GM18519 (cell line): ENCODE data around the gene WRAP53.

ENCODE experiments used
- ATAC-seq: cut with Tn5 transposase; IDR thresholded peaks from one replicate; pipeline ENCODE4 v1.9.1; 2021; ENCODE audit warnings: mild to moderate bottlenecking, moderate library complexity; ENCODE audit not compliant: unreplicated experiment, low FRiP score

WRAP53 gene

GRCh38 chr17:7739746-7740145 lies 51.5 kb downstream of the WRAP53 start:
- ATAC-seq = no peak

GRCh38 chr17:7740481-7741001 lies 52.3 kb downstream of the WRAP53 start:
- ATAC-seq = no peak

- ATAC-seq = no peak
Observed at GRCh38 chr17:7742729-7743128, 54.5 kb downstream of the WRAP53 start.

DNA sequence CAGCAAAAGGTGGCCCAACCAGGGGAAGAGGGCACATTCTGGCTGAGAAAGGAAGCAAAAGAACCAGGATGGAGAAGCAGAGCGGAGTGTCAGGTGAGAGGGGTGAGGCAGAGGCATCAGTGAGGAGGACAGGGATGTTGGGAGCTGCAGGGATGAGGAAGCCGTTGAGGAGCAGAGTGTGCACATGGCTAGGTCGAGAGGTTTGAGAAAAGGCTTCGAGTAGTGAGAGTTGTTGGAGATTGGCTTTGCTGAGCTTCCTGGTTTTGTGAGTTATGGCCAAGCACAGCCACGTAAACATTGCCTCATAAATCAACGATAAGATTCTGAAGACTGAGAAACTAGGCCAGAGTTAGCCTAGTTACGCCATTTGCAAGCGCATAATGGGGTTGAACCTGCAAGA lies 56.1 kb downstream of the WRAP53 start:
- ATAC-seq = no peak

- ATAC-seq = no peak
Observed at GRCh38 chr17:7745748-7746470, 57.6 kb downstream of the WRAP53 start.

- no peak for ATAC-seq
Observed at GRCh38 chr17:7747635-7748071, 59.4 kb downstream of the WRAP53 start.

- ATAC-seq = no peak
Observed at GRCh38 chr17:7748076-7748775, 59.9 kb downstream of the WRAP53 start.

DNA sequence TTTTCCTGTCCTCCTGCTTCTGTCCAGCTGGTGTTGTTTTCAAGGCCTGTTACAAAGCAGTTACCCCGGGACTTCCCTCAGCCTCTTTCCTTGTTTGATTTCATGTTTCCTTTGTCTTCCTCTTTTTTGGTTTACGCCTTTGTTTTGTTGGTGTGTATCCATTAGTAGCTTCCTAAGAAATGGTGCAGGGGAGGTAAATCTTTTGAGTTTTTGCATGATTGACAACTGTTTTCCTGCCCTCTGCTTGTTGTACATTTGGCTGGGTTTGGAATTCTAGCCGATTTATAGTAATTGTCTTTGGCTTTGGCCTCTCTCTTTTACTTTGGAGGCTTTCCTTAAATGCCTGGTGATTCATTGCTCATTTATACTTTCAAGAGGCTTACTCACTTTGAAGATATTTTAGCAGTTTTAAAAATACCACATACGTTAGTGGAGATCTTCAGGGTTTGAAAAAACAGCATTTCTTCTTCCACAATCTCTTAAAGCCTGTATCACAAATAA lies 62.1 kb downstream of the WRAP53 start:
- no peak for ATAC-seq
